K562 (cell line): ENCODE results near the gene GPR68. TPM values are rescaled to one million over a fixed set of nuclear protein-coding genes. Genes with fewer than 3 reads are reported as not detected.
A peak's percentile ranks its signal among the peaks of the same experiment; 100 is the strongest.

Experiments used
- ATAC-seq: fragments of 200-7000 bp; cut with Tn5 transposase; 3 replicates; pipeline ENCODE4 v1.9.1; 2020; ENCODE audit warnings: moderate library complexity
- BruUV-seq: library from RNA; stranded (reverse); fragments of 400-500 nt; replicated peaks from 2 replicates; lab custom pipeline; 2021; lab: Mats Ljungman, UMichigan
- CTCF ChIA-PET: fragments of 300-600 bp; formaldehyde crosslinking; extraction: SDS; loops from one replicate; lab custom pipeline; 2021; ENCODE audit warnings: low intra/inter-chr PET ratio; lab: Yijun Ruan, JAX
- POLR2A ChIA-PET: fragments of 300-600, 350-650 bp; sonication (Branson Sonifier 250); formaldehyde crosslinking; extraction: SDS; loops from one replicate; lab custom pipeline; 2021; ENCODE audit warnings: antibody characterized with exemption, inconsistent platforms; lab: Yijun Ruan, JAX
- DNase-seq, 4 experiments: peaks; one replicate each; pipeline versions ENCODE4 v3.0.0 to v3.0.0-alpha.2; 2011 to 2018; ENCODE audit warnings: low spot score in 3 of 4, mixed read lengths in 3 of 4; ENCODE audit errors: extremely low read depth in 1 of 4
- FAIRE-seq: peaks from 2 replicates; lab custom pipeline; 2011; peaks lifted over from hg19 to GRCh38; lab: Jason Lieb, UNC
- H2AFZ ChIP-seq: 2 replicates; pipeline ENCODE4 v1.6.0; 2011; ENCODE audit warnings: low read depth, low read length, control low read depth, inconsistent platforms
- H3K27ac ChIP-seq: fragments of 200-600 bp; 3 replicates; pipeline ENCODE4 v1.8.0; 2011; ENCODE audit warnings: low read depth, mild to moderate bottlenecking, control low read depth, inconsistent platforms, low read length, moderate library complexity, mixed read lengths; ENCODE audit errors: extremely low read depth
- H3K27me3 ChIP-seq, 2 experiments: fragments of 300-600 bp in 1 of 2; 2 replicates in 1 of 2; 3 replicates in 1 of 2; pipeline versions ENCODE4 v1.6.0 to v1.8.0; 2011; ENCODE audit warnings: inconsistent platforms in 2 of 2, low read length in 2 of 2, mild to moderate bottlenecking in 1 of 2, mixed read lengths in 1 of 2, moderate library complexity in 1 of 2; ENCODE audit not compliant: control insufficient read depth in 2 of 2, insufficient read depth in 2 of 2
- H3K36me3 ChIP-seq: fragments of 300-600 bp; 3 replicates; pipeline ENCODE4 v1.8.0; 2011; ENCODE audit warnings: mild to moderate bottlenecking, low read length, inconsistent platforms; ENCODE audit not compliant: control insufficient read depth, insufficient read depth
- H3K4me1 ChIP-seq, 2 experiments: fragments of 200-600 bp in 1 of 2; replicated peaks in 1 of 2; 2 replicates in 1 of 2; 3 replicates in 1 of 2; pipeline versions ENCODE4 v1.5.1 to v1.8.0; 2011; ENCODE audit warnings: inconsistent platforms in 2 of 2, low read length in 2 of 2, mild to moderate bottlenecking in 1 of 2, mixed read lengths in 1 of 2, moderate library complexity in 1 of 2; ENCODE audit not compliant: control insufficient read depth in 2 of 2, insufficient read depth in 2 of 2
- H3K4me2 ChIP-seq: 2 replicates; pipeline ENCODE4 v1.6.1; 2011; ENCODE audit warnings: low read length, control low read depth, inconsistent platforms, mixed read lengths; ENCODE audit not compliant: insufficient read depth
- H3K4me3 ChIP-seq: fragments of 200-600 bp; sonication (generic), shearing (Covaris generic); 2 replicates; pipeline ENCODE4 v1.5.1; 2016; ENCODE audit warnings: control low read depth, inconsistent platforms
- H3K79me2 ChIP-seq: fragments of 200-600 bp; 3 replicates; pipeline ENCODE4 v1.8.0; 2011; ENCODE audit warnings: low read length, inconsistent platforms; ENCODE audit not compliant: control insufficient read depth, insufficient read depth
- H3K9ac ChIP-seq, 2 experiments: 2 replicates each; pipeline versions ENCODE4 v1.6.0 to v1.6.1; 2011; ENCODE audit warnings: low read depth in 2 of 2, low read length in 2 of 2, control low read depth in 1 of 2, inconsistent platforms in 1 of 2, mild to moderate bottlenecking in 1 of 2, mixed read lengths in 1 of 2; ENCODE audit not compliant: insufficient read depth in 1 of 2
- H3K9me1 ChIP-seq: one replicate; pipeline ENCODE4 v1.6.0; 2011; ENCODE audit warnings: inconsistent platforms, mild to moderate bottlenecking, low read length, moderate library complexity; ENCODE audit not compliant: control insufficient read depth, insufficient read depth
- H3K9me3 ChIP-seq: replicated peaks from 2 replicates; pipeline ENCODE4 v1.5.1; 2011; ENCODE audit warnings: low read depth, low read length, inconsistent platforms; ENCODE audit not compliant: control insufficient read depth, insufficient read depth
- H4K20me1 ChIP-seq: replicated peaks from 2 replicates; pipeline ENCODE4 v1.6.1; 2011; ENCODE audit warnings: low read length, inconsistent platforms, mixed read lengths; ENCODE audit not compliant: control insufficient read depth, insufficient read depth
- ATF3 ChIP-seq, 2 experiments: fragments of 450-650 bp in 1 of 2; sonication (generic) in 1 of 2; formaldehyde crosslinking in 1 of 2; IDR thresholded peaks in 1 of 2; conservative IDR thresholded peaks in 1 of 2; 2 replicates each; pipeline versions ENCODE4 v1.6.1 to v1.8.1; 2016 to 2023; ENCODE audit warnings: mild to moderate bottlenecking in 2 of 2, moderate library complexity in 2 of 2, inconsistent platforms in 1 of 2, missing genetic modification reagents in 1 of 2
- FOXP1 ChIP-seq: sonication (generic); formaldehyde crosslinking; IDR thresholded peaks from 2 replicates; pipeline ENCODE4 v1.8.0; 2022; ENCODE audit warnings: mild to moderate bottlenecking, missing genetic modification reagents
- KLF6 ChIP-seq: fragments of 250-450 bp; sonication (Bioruptor Pico); IDR thresholded peaks from 2 replicates; pipeline ENCODE4 v1.4.0; 2020; ENCODE audit warnings: mild to moderate bottlenecking, moderate library complexity, borderline replicate concordance
- POLR3G ChIP-seq: IDR thresholded peaks from 2 replicates; pipeline ENCODE4 v1.6.1; 2011; ENCODE audit not compliant: insufficient read length, insufficient replicate concordance; ENCODE audit errors: extremely low read depth
- PTBP1 ChIP-seq: fragments of 200-400 bp; formaldehyde crosslinking; IDR thresholded peaks from 2 replicates; pipeline ENCODE4 v1.6.1; 2017; ENCODE audit warnings: low read depth, low read length
- TFAP4 ChIP-seq: sonication (generic); formaldehyde crosslinking; IDR thresholded peaks from 2 replicates; pipeline ENCODE4 v1.8.0; 2022; ENCODE audit warnings: missing genetic modification reagents, mild to moderate bottlenecking, moderate library complexity, borderline replicate concordance
- ZNF12 ChIP-seq: sonication (generic); formaldehyde crosslinking; IDR thresholded peaks from 2 replicates; pipeline ENCODE4 v1.4.0; 2020; ENCODE audit warnings: mild to moderate bottlenecking, missing genetic modification reagents
- WGBS: fragments of 100-300 bp; shearing (Covaris generic); methylation state at CpG from one replicate; pipeline ENCODE4 v1.1.6; 2016; ENCODE audit warnings: low coverage, mixed read lengths; ENCODE audit not compliant: insufficient coverage; ENCODE audit errors: missing lambda C conversion rate; 5-methylcytosine and 5-hydroxymethylcytosine counted together
- in situ Hi-C: fragments of 300-500 bp; cut with MboI; formaldehyde crosslinking; loops from 4 replicates; pipeline ENCODE4 v1.15.0; 2018; ENCODE audit warnings: inconsistent platforms, mixed read lengths
- intact Hi-C: fragments of 100-400 bp; cut with micrococcal nuclease; formaldehyde crosslinking; loops from 2 replicates; pipeline ENCODE4 v1.14.2; 2022
- polyA plus RNA-seq, 8 experiments: library from polyadenylated mRNA; depleted of rRNA in 4 of 8; stranded (reverse) in 5 of 8; unstranded in 3 of 8; fragments of >200 nt; fragmentation: Nextera tagmentation in 2 of 8; fragmentation: Illumina TruSeq in 1 of 8; extraction: Ambion mirVana in 2 of 8; extraction: Trizol in 1 of 8; gene quantifications; 2 replicates each; pipeline versions ENCODE4 v1.2.1 to v1.2.3, GENCODE V29; 2011 to 2014; ENCODE audit warnings: inconsistent platforms in 1 of 8, missing spikeins in 1 of 8
- total RNA-seq, 7 experiments: library from RNA; depleted of rRNA in 6 of 7; stranded (reverse); fragments of >200 nt in 6 of 7; fragmentation: Illumina TruSeq in 2 of 7; extraction: Trizol in 2 of 7; gene quantifications; 2 replicates each; pipeline versions ENCODE4 v1.2.1 to v1.2.3, GENCODE V29; 2011 to 2021; ENCODE audit warnings: low replicate concordance in 1 of 7
- TF ChIP-seq, protein P1 (sequence below): fragments of 250-450 bp; sonication (Bioruptor Pico); IDR thresholded peaks from 2 replicates; pipeline ENCODE4 v1.8.0; 2022; ENCODE audit warnings: moderate library complexity, mild to moderate bottlenecking, inconsistent platforms

Gene GPR68
- total and polyA plus RNA-seq, 9 of the 15 experiments (the other 6 are each of a cell fraction or from before 2014, with no cell fraction given), result 0.41 to 9.4 (median 3.7) TPM

- in situ Hi-C loops, result no loop called here
- WGBS, result 85% methylated on average over 5 of the region's 5 CpGs
- Histone ChIP-seq H3K27me3 (no peaks in the 10 kb centered on the region), H2AFZ (no peak overlapping the region), H3K9me1 (no peaks in the 10 kb centered on the region), H3K79me2 (peaks cover 32% of the 10 kb centered on the region), H3K4me1 (peaks cover 29 to 35% of the 10 kb centered on the region in 2 experiments)
- no peak for DNase-seq
- ATAC-seq, result no peak
- TF ChIP-seq ATF3 (IDR thresholded peaks at IDR 0.05) (no peak), ATF3 (CRISPR knock-in tag; conservative IDR thresholded peaks at IDR 0.05) (no peak), FOXP1 (no peak), ZNF12 (CRISPR knock-in tag) (no peak), TFAP4 (CRISPR knock-in tag) (peak; percentile 19; the same call in 1 of the 2 replicates), PTBP1 (no peak), POLR3G (no peak), KLF6 (no peak)
- TF ChIP-seq, protein P1, sequence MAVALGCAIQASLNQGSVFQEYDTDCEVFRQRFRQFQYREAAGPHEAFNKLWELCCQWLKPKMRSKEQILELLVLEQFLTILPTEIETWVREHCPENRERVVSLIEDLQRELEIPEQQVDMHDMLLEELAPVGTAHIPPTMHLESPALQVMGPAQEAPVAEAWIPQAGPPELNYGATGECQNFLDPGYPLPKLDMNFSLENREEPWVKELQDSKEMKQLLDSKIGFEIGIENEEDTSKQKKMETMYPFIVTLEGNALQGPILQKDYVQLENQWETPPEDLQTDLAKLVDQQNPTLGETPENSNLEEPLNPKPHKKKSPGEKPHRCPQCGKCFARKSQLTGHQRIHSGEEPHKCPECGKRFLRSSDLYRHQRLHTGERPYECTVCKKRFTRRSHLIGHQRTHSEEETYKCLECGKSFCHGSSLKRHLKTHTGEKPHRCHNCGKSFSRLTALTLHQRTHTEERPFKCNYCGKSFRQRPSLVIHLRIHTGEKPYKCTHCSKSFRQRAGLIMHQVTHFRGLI (CRISPR knock-in tag), result no peak
- TF ChIP-seq, all 486 proteins: peak for 1
- BruUV-seq, result no TSS peak
- no peak for FAIRE-seq
- H3K27ac ChIP-seq, result no peak overlapping the region
- no peaks in the 10 kb centered on the region for H3K9me3 ChIP-seq
- H3K9ac ChIP-seq, result no peak overlapping the region
- no peaks in the 10 kb centered on the region; the same call in 2 of the 3 replicates for H3K36me3 ChIP-seq
- POLR2A ChIA-PET, result interaction anchor here (0.6 kb wide), 1 partner anchor 59 kb away, joined by 5 read pairs; no protein-coding TSS in a partner anchor
- no peak overlapping the region for H3K4me3 ChIP-seq
- no peaks in the 10 kb centered on the region for H4K20me1 ChIP-seq
- CTCF ChIA-PET, result no interaction called here
- no peak overlapping the region for H3K4me2 ChIP-seq
- intact Hi-C loops, result no loop called here
Observed at GRCh38 chr14:91261115-91261514, 16.6 kb upstream of the GPR68 start.
